HG03108 (cell line): ENCODE data around the gene TIPIN.
"Not testable (repeated sequence)": the region's sequence is repeated elsewhere in the genome, so short reads cannot be mapped to it uniquely, and the experiment has no call there.

ENCODE experiments used
- ATAC-seq: cut with Tn5 transposase; IDR thresholded peaks from one replicate; pipeline ENCODE4 v1.9.1; 2021; ENCODE audit warnings: moderate library complexity; ENCODE audit not compliant: unreplicated experiment

The TIPIN gene

GRCh38 chr15:66356359-66357236 is at the start of gene TIPIN:
Gene TIPIN (minus strand): TSS chr15:66356685. CDS start chr15:66352947, 3,738 bp downstream.
- peak; percentile 89 for ATAC-seq

- ATAC-seq = no peak
Measured at GRCh38 chr15:66405615-66406014, 49.1 kb upstream of the TIPIN start.

GRCh38 chr15:66405007-66405406 is 48.5 kb upstream of the TIPIN start:
- ATAC-seq = no peak

- no peak for ATAC-seq
Measured at GRCh38 chr15:66404532-66404931, 48.0 kb upstream of the TIPIN start.

DNA sequence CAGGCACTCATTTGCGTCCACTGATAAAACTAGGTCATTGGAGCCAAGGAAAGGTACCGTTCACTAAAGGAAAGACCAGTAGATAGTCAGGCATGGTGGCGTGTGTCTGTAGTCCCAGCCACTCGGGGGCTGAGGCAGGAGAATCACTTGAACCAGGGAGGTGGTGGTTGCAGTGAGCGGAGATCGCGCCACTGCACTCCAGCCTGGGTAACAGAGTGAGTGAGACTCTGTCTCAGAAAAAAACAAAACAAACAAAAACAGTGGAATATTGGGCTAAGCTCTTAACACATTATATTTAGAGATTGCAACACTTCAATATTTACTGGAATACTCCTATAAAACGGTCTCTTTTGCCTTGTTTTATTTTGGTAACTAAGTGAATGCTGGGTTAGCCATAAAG is 47.6 kb upstream of the TIPIN start:
- ATAC-seq = no peak

DNA sequence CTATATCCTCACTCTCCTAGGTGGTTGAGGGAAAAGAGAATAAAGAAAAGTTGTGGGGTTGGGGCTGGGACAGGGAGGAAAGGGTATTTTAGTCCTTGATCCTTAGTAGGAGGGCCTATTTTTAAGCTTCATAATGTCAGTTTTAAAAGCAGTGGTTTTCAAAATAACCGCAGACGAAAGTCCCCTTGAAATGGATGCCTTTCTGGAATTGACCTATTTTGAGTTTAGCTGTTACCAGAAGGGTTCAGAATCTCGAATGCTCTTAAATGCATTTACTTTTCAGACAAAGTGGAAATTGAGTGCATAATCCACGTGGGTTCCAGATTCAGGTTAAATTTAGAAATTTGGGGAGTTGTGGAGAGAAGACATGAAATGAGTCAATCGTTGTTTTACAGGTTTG is 46.8 kb upstream of the TIPIN start:
- ATAC-seq = no peak

GRCh38 chr15:66402761-66403284 is 46.3 kb upstream of the TIPIN start:
- ATAC-seq = no peak

- ATAC-seq = no peak
Measured at GRCh38 chr15:66401130-66402021, 44.9 kb upstream of the TIPIN start.

- ATAC-seq = no peak
Measured at GRCh38 chr15:66400351-66400774, 43.9 kb upstream of the TIPIN start.

DNA sequence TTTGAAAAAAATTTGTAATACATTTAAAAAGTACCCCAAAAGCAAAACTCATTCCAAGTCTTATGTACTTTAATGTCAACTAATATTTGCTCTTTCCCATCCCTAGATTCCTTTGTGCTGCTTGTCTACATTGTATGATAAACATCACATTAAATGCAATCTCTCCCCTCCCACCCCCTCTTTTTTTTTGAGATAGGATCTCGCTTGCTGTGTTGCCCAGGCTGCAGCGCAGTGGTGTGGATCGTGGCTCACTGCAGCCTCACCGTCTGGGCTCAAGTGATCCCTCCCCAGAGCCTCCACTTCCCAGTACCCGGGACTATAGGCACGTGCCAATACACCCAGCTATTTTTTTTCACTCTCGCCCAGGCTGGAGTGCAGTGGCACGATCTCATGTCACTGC is 42.8 kb upstream of the TIPIN start:
- ATAC-seq = no peak

GRCh38 chr15:66394915-66395314 is 38.4 kb upstream of the TIPIN start:
- ATAC-seq = no peak

DNA sequence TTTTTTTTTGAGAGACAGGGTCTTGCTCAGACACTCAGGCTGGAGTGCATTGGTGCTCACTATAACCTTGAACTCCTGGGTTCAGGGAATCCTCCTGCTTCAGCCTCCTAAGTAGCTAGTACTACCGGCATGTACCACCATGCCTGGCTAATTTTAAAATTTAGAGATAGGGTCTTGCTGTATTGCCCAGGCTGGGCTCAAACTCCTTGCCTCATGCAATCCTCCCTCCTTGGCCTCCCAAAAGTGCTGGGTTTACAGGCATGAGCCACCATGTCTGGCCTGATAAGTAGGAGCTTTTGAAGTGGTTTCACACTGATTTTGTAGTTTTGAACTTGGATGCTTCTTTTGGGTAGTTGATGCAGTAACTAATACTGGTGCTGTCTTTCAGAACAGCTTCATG is 38.0 kb upstream of the TIPIN start:
- no peak for ATAC-seq

DNA sequence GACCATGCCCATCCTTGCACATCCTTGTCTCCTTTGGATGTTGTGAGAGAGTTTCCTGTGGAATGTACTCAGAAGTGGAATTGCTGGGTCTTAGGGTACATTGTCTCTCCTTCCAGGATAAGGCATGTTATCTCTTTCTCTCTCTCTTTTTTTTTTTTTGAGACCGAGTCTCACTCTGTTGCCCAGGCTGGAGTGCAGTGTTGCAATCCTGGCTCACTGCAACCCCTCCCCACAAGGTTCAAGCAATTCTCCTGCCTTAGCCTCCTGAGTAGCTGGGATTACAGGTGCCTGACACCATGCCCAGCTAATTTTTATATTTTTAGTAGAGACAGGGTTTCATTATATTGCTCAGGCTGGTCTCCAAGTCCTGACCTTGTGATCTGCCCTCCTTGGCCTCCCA is 36.6 kb upstream of the TIPIN start:
- not testable (repeated sequence) for ATAC-seq

- ATAC-seq = no peak
Measured at GRCh38 chr15:66390678-66391077, 34.2 kb upstream of the TIPIN start.

GRCh38 chr15:66389859-66390381 is 33.4 kb upstream of the TIPIN start:
- ATAC-seq = no peak

GRCh38 chr15:66389098-66389858 is 32.8 kb upstream of the TIPIN start:
- no peak for ATAC-seq

- no peak for ATAC-seq
Measured at GRCh38 chr15:66388576-66388975, 32.1 kb upstream of the TIPIN start.

GRCh38 chr15:66388043-66388363 is 31.5 kb upstream of the TIPIN start:
- no peak for ATAC-seq

DNA sequence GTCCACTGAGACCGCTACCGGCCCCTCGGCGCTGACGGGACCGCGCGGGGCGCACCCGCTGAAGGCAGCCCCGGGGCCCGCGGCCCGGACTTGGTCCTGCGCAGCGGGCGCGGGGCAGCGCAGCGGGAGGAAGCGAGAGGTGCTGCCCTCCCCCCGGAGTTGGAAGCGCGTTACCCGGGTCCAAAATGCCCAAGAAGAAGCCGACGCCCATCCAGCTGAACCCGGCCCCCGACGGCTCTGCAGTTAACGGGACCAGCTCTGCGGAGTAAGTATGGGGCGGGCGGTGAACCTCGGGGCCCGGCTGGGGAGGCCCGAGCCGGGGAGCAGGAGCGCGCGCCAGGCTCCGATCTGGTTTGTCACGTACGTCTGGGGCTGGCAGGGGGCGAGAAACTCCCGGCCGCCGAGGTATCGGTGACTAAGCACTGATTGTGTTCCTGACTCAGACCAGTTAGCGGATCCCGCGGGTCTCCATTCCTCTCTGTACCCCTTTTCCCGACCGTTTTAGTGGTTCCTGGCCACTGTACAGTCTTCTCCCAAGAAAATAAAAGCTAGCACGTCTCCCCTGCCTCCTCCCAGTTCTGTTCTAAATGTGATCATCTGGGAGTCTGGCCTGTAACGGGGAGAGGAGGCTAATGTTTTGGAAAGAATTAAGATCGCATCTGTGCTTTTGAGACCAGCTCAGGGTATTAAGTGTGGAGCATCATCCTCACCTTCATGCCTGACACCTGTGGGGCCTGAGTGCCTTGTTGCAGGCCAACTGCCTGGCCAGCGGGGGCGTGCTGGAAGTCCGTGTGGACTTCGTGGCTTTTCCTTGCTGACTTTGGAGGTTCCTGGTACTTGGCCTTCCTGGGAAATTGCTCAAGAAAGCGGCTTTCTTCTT is 30.9 kb upstream of the TIPIN start:
- peak; percentile 13 for ATAC-seq
